IPS-18c (cell line): ENCODE results near the gene NBPF4.

ENCODE experiments used
- H3K4me3 ChIP-seq: 2 replicates; pipeline ENCODE4 v1.7.0; 2013; ENCODE audit warnings: low read depth, mild to moderate bottlenecking, low read length, moderate library complexity; ENCODE audit not compliant: insufficient read depth
- H3K9me3 ChIP-seq: one replicate; pipeline ENCODE4 v1.6.1; 2013; ENCODE audit warnings: mild to moderate bottlenecking, low read length, moderate library complexity; ENCODE audit not compliant: control insufficient read depth, insufficient read depth

Gene NBPF4

DNA sequence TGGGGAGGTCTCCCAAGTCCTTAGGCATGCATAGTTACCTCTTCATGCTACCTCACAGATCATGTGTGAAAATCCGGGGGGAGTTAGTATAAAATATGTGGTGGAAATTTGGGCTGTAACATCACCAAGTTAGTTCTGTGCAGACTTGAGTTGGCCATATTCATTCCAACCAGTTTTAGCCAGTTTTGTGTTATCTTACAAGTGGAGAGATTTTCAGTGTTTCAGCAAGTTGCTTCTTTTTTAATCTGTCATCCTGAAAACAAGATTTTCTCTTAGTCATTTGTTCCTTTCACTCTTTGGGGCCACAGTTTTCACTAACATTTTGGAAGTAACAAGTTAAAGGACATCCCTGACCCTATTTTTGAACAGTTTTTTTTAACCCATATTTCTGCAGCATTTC is 55.1 kb downstream of the NBPF4 start:
- Histone ChIP-seq H3K9me3 (peaks cover 2% of the 10 kb centered on the region), H3K4me3 (no peak overlapping the region)

DNA sequence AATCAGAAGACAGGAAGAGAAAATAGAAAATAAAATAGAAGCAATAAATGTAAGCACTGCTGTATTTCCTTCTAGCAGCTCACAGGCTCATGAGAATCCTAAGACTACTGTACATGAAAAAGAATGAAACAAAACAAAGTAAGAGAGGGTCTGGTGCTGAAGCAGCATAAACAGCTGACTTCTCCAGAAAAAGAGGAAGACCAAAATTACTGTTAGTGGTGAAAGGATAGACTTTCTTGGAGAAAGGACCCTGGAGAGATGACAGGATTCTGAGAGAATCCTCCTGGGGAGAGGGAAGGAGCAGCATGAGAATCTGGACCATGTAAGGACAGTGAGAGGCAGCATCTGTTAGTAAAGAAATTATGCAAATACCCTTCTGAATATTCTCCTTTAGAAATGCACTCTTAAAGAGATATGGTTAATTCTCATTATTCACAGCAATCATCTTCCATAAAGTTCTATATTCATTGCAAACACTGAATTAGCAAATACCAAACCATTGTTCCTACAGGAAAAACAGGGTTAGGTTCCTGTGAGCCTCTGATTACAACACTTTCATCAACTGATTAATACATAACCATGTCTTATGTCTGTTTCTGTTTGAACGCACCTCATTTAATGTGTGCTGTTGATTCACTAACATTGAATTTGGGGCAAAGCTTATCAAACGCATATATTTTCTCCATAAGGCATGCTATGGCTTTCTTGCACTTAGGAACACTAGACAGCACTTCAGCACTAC is 60.7 kb downstream of the NBPF4 start:
- Histone ChIP-seq H3K9me3 (no peaks in the 10 kb centered on the region), H3K4me3 (no peak overlapping the region)

DNA sequence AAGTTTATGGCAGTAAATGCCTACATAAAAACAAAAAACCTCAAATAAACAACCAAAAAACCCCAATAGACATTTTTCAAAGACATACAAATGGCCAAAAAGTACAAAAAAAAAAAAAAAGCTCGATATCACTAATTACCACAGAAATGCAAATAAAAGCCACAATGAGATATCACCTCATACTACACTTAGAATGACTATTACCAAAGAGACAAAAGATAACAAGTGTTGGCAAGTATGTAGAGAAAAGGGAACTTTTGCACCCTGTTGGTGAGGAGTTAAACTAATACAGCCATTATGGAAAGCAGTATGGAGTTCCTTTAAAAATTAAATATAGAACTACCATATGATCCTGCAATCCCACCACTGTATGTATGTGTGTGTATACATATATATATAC is 64.9 kb downstream of the NBPF4 start:
- Histone ChIP-seq H3K9me3 (peaks cover 12% of the 10 kb centered on the region), H3K4me3 (no peak overlapping the region)
